Spleen (tissue), 7 donors: ENCODE measurements around the gene KANSL1.

Experiments used
- CTCF ChIP-seq, 11 experiments: fragments of 200-600 bp in 7 of 11; fragments of 450-650 bp in 4 of 11; sonication (generic) in 4 of 11; IDR thresholded peaks in 8 of 11; conservative IDR thresholded peaks in 3 of 11; 1 replicate in 7 of 11; 2 replicates in 4 of 11; pipeline versions ENCODE4 v1.4.0 to v1.8.0; 2016 to 2021; ENCODE audit warnings: antibody characterized with exemption in 11 of 11, inconsistent platforms in 4 of 11, mild to moderate bottlenecking in 1 of 11
- POLR2A ChIP-seq, 3 donors: fragments of 450-650 bp; IDR thresholded peaks; one replicate each; pipeline ENCODE4 v1.5.1; 2017; ENCODE audit warnings: antibody characterized with exemption in 3 of 3, mild to moderate bottlenecking in 1 of 3
- donor health status: DM: no; HTN: no; CAD: no; lungs with moderate emphysema.
- donor health status: DM: no; HTN: no; CAD: no.
- donor health status: DM: no; HTN: no; CAD: no.

GRCh38 chr17:46031440-46031839, 161.8 kb downstream of the KANSL1 start:
- TF ChIP-seq CTCF (IDR thresholded peaks at IDR 0.05 in 8 of 11, conservative IDR thresholded peaks at IDR 0.05 in 3 of 11) (no peak), POLR2A (IDR thresholded peaks at IDR 0.05) (no peak)
